ENCODE measurements around the gene MYL6B.

- TF ChIP-seq POLR2A (IDR thresholded peaks at IDR 0.05; ENCODE audit: extremely low read depth, insufficient read length) (no peak), CTCF (IDR thresholded peaks at IDR 0.05; ENCODE audit: low read depth, low read length) (no peak), MAX (IDR thresholded peaks at IDR 0.05; ENCODE audit: low read depth, low read length) (no peak)
These were observed 41.8 kb upstream of the MYL6B start for GRCh38 chr12:56110571-56110970.

Data from NB4 (cell line).